HG02759 (cell line): ENCODE data around the gene SIDT1.

Experiments
- ATAC-seq: cut with Tn5 transposase; IDR thresholded peaks from one replicate; pipeline ENCODE4 v1.9.1; 2021; ENCODE audit warnings: mild to moderate bottlenecking, moderate library complexity; ENCODE audit not compliant: unreplicated experiment

SIDT1 gene

DNA sequence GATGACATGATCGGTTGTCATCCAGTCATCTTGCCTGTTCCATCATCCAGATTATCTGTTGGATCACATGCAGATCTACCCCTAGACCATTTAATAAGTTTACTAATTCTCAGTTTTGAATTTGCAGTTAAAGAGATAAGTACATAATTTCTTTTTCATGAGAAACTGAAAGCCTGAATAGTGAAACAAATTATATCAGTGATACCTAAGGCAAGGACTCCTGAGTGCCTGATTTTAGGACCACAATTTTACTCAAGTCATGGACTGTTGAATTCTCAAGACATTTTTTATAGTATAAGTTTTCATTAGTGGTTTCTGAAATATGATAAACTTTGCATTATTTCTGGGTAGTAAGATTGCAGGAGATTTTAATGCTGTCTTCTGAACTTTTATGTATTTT, 13.2 kb downstream of the SIDT1 start:
- ATAC-seq: no peak

DNA sequence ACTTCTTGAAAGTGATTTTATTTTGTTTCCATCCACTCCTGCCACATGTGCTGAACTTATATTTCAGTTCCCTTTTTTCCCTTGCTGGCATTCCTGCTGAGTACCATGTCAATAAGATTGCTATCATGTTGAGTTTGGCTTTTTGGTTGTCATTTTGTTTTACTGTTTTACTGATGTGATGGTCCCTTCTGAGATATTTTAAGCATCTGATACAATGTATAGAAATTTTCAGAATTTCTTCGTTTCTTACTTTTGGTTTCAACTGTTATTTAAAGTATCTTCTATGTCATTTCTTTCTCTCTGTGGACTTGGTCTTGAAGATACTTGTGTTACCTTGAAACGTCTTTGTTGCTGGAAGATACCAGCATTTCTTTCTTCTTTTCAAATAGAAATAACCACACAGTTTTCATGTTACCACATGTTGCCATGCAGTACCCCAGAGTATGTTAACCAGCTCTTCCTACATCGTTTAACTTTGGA, 14.1 kb downstream of the SIDT1 start:
- ATAC-seq: peak; percentile 85

DNA sequence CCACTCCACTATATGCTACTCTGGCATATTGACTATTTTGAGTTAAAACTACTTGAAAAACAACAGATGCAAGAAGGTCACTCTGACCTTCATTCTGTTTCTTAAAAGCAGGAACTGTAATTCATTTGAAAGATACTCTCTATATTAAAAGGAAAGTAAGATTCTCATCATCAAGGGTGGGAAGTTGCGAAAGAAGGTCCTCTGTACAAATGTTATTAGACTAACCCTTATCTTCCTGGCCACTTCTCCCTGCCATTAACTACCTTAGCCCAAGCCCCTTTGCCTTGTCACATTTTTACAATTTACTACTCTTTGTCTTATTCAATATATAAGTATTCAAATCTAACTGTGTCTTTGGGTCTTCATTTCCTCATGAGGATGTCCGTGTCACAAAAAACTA, 16.1 kb downstream of the SIDT1 start:
- ATAC-seq: no peak

DNA sequence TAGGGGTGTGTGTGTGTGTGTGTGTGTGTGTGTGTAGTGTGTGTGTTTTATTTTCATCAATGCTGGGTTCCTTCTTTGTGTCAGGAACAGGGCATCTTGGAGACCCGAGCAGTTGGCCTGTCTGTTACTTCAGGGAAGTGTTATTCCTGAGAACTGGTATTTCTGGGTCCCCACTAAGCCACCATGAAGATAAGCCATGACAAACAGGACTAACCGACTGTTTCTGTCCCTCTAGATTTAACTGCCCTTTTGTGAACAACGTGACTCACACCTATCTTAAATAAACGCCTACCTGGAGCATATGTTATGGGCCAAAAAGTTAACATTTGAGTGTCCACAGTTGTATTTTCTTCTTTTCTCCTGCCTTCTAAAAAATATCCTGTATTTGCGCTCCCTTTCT, 19.5 kb downstream of the SIDT1 start:
- ATAC-seq: no peak

DNA sequence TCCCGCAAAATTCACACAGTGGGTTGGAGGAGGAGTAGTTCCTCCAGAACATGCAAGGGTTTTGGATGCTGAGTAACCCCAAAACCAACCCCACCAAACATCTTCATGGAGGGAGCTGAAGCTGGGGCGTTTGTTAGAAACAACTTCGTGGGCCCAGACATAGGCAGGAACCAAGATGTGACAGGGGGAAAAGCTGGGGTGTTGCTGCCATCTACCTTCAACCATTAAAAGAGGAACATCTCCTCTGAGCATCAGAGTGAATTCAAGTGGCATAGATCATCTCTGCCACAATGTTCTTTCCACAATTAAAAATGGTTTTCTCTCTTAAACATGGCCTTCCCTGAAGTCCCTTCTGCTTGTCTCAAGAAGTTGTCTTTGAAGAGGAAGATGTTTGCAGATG, 20.5 kb downstream of the SIDT1 start:
- no peak for ATAC-seq

DNA sequence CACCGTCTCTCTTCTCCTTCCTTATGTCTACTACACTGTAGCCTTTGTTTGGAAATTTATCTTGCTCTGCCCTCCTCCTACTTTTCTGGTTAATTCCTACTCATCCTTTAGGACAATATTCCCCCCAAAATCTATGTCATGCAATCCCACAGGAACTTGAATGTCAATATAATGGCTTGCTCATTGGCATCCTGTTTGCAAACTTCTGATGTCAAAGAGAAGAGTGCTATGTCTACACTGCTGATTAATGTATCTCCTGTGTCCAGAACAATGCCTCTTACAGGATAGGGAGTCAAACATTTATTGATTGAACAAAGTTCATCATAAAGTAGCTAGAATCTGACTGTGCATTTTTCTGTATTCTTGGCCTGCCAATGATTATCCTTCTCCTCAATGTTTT, 22.8 kb downstream of the SIDT1 start:
- ATAC-seq: no peak

DNA sequence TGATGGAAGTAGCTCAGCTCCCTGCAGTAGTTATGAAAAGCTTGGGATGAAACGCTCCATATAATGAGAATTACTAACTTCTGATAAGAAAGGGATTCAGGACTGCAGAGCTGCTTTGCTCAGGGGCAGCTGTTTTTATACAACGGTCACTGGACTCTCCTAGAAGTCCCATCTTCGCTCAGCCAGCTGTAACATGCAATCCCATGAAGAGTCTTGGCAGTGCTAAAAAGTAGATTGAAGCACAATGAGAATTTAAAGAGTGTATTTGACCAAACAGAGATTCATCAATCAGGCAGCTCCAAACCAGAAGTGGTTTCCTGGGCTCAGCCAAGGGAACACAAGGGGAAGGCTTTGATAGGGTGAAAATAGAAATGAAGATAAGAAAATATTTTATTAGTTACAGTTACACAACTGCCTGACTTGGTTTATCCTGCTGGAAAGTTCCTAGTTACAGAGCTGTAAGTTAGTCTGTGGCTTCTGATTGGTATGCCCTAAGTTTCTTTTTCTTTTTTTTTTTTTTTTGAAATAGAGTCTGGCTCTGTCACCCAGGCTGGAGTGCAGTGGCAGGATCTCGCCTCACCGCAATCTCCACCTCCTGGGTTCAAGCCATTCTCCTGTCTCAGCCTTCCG, 24.1 kb downstream of the SIDT1 start:
- ATAC-seq: no peak

DNA sequence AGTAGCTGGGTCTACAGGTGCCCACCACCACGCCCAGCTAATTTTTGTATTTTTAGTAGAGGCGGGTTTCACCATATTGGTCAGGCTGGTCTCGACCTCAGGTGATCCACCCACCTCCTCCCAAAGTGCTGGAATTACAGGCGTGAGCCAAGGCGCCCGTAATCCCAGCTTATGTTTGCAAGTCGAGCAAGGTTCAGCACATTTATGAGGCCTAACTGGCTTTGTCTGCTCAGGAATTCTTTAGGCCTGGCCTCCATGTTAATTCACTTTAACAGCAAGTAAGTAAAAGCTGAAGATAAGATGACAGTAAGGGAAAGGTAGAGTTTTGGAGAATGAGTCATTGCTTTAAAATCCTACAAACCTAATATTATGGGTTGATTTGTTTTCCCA, 24.6 kb downstream of the SIDT1 start:
- no peak for ATAC-seq

DNA sequence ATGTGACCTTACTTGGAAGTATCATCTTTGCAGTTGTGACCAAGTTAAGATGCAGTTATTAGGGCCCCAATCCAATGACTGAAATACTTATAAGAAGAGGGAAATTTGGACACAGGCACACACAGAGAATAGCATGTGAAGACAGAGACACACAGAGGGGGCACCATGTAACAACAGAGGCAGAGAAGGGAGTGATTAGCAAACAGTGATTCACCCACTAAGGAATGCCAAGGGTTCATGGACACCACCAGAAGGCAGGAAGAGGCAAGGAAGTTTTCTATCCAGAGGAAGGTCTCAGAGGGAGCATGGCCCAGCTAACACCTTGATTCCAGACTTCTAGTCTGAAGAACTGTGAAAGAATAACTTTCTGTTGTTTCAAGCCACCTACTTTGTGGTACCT, 25.0 kb downstream of the SIDT1 start:
- ATAC-seq: no peak

DNA sequence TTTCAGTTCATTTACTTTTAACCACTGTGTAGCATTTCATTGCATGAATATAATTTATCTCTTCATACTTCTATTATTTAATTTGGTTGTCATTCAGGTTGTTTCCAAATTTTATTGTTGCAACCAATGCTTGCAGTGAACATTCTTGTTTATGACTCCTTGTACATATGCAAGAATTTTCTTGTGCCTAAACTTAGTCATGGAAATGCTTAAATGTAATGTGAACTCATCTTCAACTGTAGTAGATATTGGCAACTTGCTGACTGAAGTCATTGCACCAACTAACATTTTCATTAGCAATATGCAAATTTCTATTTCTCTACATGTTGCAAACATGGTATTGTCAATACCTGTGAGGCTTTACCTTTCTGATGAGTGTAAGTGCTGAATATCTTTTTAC, 26.7 kb downstream of the SIDT1 start:
- no peak for ATAC-seq

DNA sequence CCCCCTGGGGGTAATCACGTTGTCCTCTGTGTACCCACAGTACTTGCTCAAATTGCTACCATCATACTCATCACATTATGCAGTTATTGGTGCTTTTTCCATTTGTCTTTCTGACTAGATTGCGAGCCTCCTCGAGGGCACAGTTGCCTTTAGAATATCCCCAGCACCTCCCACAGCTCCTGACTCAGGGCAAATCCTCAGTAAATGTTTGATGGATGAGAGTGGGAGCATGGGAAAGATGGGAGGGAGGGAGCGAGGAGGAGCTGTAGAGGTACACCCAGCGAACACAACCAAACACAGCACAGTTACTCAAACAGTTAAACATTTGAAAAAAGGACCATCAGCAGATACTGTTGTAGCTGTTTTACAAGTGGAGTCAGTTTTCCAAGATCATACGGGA, 27.9 kb downstream of the SIDT1 start:
- no peak for ATAC-seq

DNA sequence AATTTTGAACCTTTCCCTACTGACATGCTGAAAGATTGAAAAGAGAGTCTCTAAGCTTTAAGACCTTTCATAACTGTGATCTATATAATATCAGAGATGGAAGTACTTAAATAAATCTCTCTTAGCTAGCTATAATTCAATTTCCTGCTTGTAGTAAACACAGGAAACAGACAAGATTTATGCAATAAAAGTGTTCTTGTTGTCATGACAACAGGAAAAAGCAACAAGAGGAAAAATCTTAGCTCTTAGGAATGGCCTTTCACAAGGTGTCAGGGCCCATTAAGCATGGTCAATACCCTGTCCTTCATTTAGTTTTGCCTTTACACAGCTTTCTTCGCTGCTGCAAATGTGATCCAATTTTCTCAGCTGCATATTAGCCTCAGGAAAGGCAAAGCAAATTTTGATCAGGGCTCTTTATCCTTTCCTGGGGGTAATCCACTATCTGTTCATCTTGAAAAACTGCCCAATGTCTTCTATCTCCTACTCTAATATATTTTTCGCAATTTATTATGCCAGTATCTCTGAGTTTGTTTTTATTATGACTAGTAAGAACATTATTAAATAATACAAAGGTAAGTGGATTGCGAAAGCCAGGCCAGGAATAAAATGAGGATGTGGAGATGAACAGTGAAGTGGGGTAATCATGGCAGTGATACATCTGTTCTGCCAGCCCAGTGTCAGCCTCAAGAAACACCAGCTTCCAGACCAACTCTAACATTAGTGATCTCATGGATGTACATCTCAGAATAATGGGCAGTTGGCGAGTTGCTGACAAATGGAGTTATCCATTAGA, 28.7 kb downstream of the SIDT1 start:
- no peak for ATAC-seq

DNA sequence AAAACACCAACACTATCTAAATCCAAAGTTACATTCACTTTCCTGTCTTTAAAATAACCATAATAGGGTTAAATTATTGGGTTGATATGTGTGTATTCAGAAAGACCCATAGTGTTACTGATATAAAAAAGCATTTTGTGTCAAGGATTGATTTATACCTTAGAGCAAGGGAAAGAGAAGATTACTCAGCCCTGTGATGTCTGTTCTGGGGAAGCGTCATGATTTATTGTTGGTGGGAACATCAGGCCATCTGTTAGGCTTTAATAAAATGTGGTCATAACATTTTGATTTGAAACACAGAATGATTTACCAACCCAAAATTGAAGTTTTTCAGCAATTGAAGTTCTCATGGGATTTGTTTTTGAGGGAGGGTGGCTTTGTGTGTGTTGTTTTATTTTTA, 33.2 kb downstream of the SIDT1 start:
- no peak for ATAC-seq

DNA sequence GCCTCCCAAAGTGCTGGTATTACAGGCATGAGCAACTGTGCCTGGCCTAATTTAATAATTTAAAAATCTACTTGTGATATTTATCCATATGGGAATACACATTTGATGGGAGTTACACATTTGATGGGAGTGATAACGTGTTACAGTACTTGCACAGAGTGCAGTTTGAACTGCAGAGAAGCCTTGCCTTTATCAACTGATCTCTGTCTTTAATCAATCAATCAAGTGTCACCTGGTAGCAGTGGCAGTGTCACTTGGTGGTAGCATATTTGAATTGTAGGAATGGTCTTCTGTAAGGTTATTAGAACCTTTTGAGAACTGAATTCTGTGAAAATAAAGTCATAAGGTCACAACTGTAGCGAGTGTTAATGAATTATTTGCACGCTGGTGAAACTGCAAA, 37.8 kb downstream of the SIDT1 start:
- ATAC-seq: no peak

DNA sequence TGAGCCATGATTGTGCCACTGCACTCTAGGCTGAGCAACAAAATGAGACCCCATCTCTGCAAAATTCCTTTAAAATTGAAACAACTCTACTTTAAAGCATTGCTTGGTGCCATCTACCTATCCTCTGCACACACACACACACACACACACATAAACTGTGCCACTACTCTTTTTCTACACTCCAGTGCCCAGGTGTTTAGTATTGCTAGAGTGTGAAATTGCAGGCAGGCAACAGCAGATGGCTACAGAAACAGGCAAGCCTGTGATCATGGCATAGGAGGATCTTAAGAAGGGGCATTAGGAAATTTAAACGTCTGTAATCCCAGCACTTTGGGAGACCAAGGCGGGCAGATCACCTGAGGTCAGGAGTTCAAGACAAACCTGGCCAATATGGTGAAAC, 39.0 kb downstream of the SIDT1 start:
- no peak for ATAC-seq

DNA sequence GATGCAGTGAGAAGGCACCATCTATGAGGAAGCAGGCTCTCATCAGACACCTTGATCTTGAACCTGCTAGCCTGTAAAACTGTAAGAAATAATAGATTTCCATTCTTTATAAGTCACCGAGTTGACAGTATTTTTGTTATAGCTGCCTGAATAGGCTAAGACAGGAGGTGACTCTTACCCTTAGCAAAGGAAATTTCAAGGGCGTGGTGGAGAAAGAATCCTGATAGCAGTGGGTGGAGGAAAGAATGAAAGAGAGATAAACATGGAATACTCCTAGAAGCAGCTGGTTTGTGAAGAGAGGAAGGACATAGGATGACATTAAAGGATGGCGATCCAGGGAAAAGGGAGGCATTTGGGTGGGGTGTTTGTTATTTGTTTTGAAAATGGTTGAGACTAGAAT, 41.4 kb downstream of the SIDT1 start:
- no peak for ATAC-seq

DNA sequence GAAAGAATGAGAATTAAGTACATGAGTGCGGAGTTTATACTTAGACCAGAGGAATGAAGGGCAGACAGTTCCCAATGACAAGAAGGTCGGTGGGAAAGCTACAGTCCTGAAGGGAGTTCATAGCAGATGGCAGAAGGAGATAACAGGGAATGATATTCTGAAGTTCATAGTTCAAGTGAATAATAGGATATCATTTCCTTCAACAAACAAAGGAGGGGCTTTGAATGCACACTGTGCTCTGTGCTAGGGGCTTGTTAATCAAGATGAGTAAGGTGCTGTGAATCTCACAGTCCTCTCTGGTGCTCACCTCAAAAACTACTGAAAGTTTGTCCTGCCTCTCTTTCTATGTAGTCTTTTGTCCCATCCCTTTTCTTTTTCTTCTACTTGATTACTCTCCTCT, 41.9 kb downstream of the SIDT1 start:
- no peak for ATAC-seq

DNA sequence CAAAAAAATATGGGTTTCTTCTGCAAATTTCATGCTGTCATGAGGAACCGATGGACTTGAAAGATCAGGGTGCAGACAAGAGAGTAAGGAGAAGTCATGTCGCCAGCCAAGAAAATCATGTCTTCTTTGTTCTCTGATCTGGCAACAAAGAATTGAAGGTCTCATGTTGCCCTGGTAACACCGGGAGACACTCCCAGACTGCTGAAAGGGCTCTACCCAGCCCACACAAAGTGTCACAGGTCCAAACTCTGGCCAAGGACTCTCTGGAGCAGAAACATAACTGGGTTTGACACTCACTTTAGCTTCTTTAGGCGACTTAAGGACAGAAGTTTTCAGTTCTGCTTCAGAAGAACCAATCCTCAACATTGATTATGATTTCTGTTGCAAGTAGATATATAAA, 42.9 kb downstream of the SIDT1 start:
- ATAC-seq: no peak

DNA sequence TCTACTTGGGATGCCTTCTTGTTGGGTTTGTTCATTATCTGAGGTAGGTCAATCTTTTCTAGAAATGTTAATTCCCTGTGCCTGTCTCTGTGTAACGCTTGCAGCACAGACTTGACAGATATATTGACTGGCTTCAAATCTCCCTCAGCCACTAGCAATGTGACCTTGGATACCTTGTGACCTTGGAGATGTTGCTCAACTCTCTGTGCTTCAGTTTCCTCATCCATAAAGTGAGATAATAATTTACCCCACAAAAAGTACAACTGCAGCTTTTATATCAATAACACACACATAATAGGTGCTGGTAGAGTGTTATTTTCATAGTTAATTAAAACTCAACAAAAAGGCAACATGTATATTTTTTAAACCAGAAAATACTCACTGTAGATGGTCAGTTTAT, 52.9 kb downstream of the SIDT1 start:
- ATAC-seq: no peak

DNA sequence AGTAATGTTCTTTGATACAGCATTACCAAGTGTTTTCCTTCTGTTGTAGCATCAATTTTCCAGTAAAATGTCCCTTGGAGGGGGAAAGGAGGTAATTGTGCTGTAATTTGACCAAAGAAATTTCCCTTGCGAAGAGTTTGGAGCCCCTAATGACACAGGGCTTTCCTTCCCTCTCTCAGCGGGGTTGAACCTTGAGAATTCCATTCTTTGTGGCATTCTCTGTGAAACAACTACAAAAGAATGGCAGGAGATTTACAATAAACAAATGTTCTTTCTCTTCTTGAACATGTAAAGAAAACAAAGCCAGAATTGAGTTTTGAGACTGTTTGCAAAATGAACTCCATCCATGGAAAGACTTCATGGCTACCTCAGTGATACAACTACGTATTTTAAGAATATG, 53.4 kb downstream of the SIDT1 start:
- no peak for ATAC-seq

DNA sequence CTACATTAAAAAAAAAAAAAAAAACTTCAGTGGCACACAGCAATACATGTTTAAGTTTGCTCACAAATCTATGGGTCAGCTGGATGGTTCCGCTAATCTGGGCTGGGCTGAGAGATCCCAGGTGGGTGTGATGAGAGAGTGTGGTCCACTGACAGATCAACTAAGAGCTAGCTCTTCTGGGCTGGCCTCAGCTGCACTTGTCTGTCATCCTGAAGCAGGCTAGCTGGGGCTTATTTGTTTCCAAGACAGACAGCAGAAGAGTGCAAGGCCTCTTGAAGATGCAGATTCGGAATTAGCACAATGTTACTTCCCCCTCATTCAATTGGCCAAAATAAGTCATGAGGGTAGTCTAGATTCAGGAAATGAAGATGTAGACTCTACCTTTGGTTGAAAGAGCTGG, 56.5 kb downstream of the SIDT1 start:
- no peak for ATAC-seq

DNA sequence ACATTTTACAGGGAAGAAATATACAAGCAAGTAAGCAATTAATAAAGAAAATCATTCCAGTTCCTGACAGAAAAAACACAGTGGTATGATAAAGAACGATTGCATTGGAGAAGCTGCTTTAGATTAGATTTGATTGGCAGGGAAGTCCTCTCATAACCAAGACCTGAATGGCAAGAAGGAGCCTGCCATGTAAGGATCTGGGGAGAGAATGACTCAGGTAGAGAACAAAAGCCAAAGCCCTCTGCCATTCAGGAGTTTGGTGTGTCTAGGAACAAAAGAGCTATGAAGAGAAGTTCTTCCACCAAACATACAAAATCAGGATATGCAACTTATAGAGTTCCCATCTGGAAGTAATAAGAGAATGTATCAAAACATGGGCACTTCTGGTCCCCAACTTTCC, 57.6 kb downstream of the SIDT1 start:
- no peak for ATAC-seq

DNA sequence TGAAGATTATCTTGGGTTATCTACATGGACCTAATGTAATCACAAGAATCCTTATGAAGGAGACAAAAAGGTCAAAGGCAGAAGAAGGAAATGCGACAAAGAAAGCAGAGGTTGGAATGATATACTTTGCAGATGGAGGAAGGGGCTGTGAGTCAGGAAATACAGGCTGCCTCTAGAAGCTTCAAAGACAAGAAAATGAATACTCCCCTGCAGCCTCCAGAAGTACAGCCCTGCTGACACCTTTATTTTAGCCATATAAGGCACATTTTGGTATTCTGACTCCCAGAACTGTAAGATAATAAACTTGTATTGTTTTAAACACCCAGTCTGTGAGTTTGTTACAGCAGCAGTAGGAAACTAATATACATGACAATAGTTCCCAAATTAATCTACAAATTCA, 58.6 kb downstream of the SIDT1 start:
- no peak for ATAC-seq
